T-helper 1 cell treated with Interleukin-12 subunit alpha and Interleukin-12 subunit beta and Interleukin-4 antibody, amounts not matched to agents 30 ng/mL and 1 ng/mL, for 36 hours (primary cell): ENCODE results near the gene ACOT11. TPM values are rescaled to one million over a fixed set of nuclear protein-coding genes. Genes with fewer than 3 reads are reported as not detected.
"Not testable (repeated sequence)": the region's sequence is repeated elsewhere in the genome, so short reads cannot be mapped to it uniquely, and the experiment has no call there.

Experiments
- intact Hi-C: fragments of 100-400 bp; cut with micrococcal nuclease; formaldehyde crosslinking; loops from one replicate; pipeline ENCODE4 v1.15.1; 2024
- total RNA-seq: library from RNA; stranded (reverse); gene quantifications from 2 replicates; pipeline ENCODE4 v1.2.3, GENCODE V29; 2022

The ACOT11 gene
- total RNA-seq, 1 donor from 2014 or later: 1.8 TPM

- intact Hi-C loops: no loop called here
These were observed 60.0 kb downstream of the ACOT11 start for GRCh38 chr1:54607821-54608565.

- intact Hi-C loops: no loop called here
These were observed 60.7 kb downstream of the ACOT11 start for GRCh38 chr1:54608566-54609230.

- intact Hi-C loops: no loop called here
These were observed 61.4 kb downstream of the ACOT11 start for GRCh38 chr1:54609301-54609921.

- intact Hi-C loops: no loop called here
These were observed 62.0 kb downstream of the ACOT11 start for GRCh38 chr1:54610048-54610447.

GRCh38 chr1:54610601-54611580, 62.9 kb downstream of the ACOT11 start:
- intact Hi-C loops: no loop called here

- intact Hi-C loops: no loop called here
These were observed 63.6 kb downstream of the ACOT11 start for GRCh38 chr1:54611621-54612020.

GRCh38 chr1:54614024-54614423, 66.0 kb downstream of the ACOT11 start:
- intact Hi-C loops: no loop called here

- intact Hi-C loops: no loop called here
These were observed 66.5 kb downstream of the ACOT11 start for GRCh38 chr1:54614563-54614962.

- intact Hi-C loops: no loop called here
These were observed 67.7 kb downstream of the ACOT11 start for GRCh38 chr1:54615531-54616279.

- intact Hi-C loops: no loop called here
These were observed 71.7 kb downstream of the ACOT11 start for GRCh38 chr1:54619749-54620148.

GRCh38 chr1:54623216-54624007, 75.4 kb downstream of the ACOT11 start, which contains the start of gene FAM151A:
FAM151A (minus strand) TSS chr1:54623525; CDS start chr1:54623395, 130 bp downstream.
- intact Hi-C loops: no loop called here

GRCh38 chr1:54624466-54625464, 76.7 kb downstream of the ACOT11 start:
- intact Hi-C loops: no loop called here

GRCh38 chr1:54627196-54627595, 79.2 kb downstream of the ACOT11 start:
- intact Hi-C loops: no loop called here

GRCh38 chr1:54635804-54636203, 87.8 kb downstream of the ACOT11 start:
- intact Hi-C loops: not testable (repeated sequence)

GRCh38 chr1:54636461-54637446, 88.7 kb downstream of the ACOT11 start:
- intact Hi-C loops: not testable (repeated sequence)

GRCh38 chr1:54640361-54640760, 92.3 kb downstream of the ACOT11 start:
- intact Hi-C loops: no loop called here
